PFSK-1 (cell line): Measurements from ENCODE around the gene PIK3R3.

Experiments used
- FOXP2 ChIP-seq: optimal IDR thresholded peaks from 2 replicates; pipeline ENCODE3; 2011; ENCODE audit warnings: borderline replicate concordance, control low read depth, inconsistent platforms; ENCODE audit not compliant: insufficient read depth; ENCODE audit errors: extremely low read length, extremely low read depth
- POLR2AphosphoS5 ChIP-seq: IDR thresholded peaks from 2 replicates; pipeline ENCODE4 v1.6.1; 2012; ENCODE audit warnings: low read depth, mild to moderate bottlenecking, control low read depth, low read length, moderate library complexity
- SIN3A ChIP-seq: IDR thresholded peaks from 2 replicates; pipeline ENCODE4 v1.6.1; 2012; ENCODE audit warnings: mild to moderate bottlenecking, low read length, moderate library complexity, borderline replicate concordance; ENCODE audit not compliant: insufficient read depth
- TAF1 ChIP-seq: IDR thresholded peaks from 2 replicates; pipeline ENCODE4 v1.6.1; 2012; ENCODE audit warnings: low read length, control low read depth, borderline replicate concordance; ENCODE audit not compliant: insufficient read depth

GRCh38 chr1:46113948-46114347, 18.5 kb downstream of the PIK3R3 start:
- TF ChIP-seq FOXP2 = no peak
- no peak for TF ChIP-seq POLR2AphosphoS5
- TF ChIP-seq SIN3A = no peak
- TF ChIP-seq TAF1 = no peak
